GM21360 (cell line): ENCODE data around the gene MAP6.

Experiments used
- ATAC-seq: cut with Tn5 transposase; IDR thresholded peaks from one replicate; pipeline ENCODE4 v1.9.1; 2021; ENCODE audit warnings: mild to moderate bottlenecking, moderate library complexity; ENCODE audit not compliant: unreplicated experiment

MAP6 gene

GRCh38 chr11:75554258-75555022, 114.4 kb downstream of the MAP6 start:
- ATAC-seq = no peak

- ATAC-seq = no peak
These were observed 115.0 kb downstream of the MAP6 start for GRCh38 chr11:75553889-75554257.

- no peak for ATAC-seq
These were observed 115.7 kb downstream of the MAP6 start for GRCh38 chr11:75553182-75553581.

DNA sequence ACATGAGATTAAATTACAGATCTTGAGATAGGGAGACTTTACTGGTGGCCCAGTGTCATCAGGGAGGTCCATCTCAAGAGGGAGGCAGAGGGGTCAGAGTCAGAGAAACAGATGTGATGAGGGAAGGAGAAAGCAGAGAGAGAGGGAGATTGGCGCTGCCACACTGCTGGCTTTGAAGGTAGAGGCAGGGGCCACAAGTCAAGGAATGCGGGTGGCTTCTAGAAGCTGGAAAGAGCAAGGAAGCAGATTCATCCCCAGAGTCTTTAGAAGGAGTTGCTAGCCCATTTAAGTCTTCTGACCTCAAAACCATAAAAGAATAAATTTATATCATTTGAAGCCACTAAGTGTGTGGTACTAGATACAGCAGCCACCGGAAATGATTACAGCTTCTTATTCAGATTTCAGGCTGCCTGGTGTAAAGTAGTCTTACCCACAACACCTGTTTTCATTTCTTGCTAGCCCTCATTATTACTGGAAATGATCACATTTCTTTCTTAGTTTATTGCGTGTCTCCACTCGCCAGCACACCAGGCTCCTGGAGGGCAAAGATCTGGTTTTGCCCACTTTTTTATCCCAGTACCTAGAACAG, 119.4 kb downstream of the MAP6 start:
- no peak for ATAC-seq

DNA sequence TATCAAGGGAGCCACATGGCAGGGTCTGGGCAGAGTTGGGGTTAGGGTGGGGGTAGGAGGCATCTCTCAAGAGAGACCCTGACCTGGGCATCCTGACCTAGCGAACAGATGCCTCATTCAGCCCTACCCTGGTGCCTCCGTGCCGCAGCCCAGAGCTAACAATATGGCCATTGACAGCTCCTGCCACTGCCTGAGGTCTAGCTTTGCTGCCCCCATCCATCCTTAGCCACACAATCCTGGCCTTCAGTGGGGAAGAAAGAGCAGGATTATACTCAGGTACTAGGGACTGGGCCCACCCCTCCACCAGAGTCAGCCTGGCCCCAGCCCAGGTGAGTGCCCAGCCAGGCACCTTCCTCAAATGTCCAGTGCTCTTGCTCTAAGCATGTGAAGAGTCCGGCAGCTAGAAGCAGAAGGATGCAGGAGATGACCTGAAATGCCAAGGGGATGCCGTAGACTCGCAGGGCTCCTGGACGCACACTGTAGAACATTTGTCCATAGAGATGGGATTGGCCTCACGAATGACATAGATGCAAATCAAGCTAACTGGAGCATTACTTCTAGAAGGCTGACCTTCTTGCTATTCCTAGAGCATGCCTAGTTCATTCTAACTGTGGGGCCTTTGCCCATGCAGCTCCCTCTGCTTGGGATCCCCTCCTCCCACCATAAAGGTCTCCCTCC, 120.1 kb downstream of the MAP6 start:
- no peak for ATAC-seq

DNA sequence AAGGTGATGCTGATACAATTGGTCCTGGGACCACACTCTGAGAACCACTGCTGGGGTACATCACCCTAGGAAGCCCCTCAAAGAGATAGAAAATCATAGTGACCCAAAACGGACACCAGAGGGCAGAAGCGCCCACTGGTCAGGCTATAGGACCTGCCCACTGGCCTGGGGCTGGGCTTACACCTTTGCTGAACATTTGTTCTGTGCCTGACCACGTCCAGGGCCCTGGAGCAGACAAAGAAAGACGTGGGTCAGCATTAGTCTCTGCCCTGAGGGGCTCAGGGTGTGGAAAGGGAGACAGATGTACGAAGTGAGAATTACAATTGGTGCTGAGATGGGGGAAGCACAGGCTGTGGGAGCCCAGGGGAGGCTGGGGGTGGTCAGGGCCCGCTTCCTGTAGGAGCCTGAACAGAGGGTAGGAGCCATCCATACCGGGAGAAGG, 121.2 kb downstream of the MAP6 start:
- ATAC-seq = no peak

- ATAC-seq = no peak
These were observed 121.7 kb downstream of the MAP6 start for GRCh38 chr11:75547177-75547576.

DNA sequence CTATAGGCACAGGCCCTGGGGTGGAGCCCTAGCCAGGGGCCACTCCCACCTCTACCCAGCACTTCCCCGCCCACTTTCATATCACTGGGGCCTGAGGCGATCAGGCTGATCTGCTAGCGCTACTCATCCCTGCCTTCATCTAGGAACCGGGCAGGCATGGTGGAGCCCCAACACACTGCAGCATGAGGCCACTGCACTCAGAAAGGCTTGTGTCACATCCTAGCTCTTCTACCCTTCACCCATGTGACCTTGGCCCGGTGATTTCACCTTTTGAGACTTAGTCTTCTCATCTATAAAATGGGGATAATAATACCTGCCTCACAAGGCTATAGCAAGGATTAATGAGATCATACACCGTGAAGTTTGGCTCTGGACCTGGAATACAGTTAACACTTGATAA, 125.0 kb downstream of the MAP6 start:
- no peak for ATAC-seq

DNA sequence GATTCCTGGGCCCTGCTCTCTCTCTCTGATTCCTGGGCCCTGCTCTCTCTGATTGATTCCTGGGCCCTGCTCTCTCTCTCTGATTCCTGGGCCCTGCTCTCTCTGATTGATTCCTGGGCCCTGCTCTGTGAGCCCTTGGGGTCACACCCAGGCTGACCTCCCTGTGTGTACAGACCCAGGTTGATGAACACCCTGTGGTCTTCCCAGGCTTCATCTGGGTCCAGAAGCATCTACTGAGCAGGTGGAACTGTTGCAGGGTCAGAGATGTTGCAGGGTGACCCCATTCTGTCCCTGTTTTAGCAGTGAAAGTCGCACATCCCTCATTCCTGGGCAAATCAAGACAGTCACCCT, 126.8 kb downstream of the MAP6 start:
- no peak for ATAC-seq

DNA sequence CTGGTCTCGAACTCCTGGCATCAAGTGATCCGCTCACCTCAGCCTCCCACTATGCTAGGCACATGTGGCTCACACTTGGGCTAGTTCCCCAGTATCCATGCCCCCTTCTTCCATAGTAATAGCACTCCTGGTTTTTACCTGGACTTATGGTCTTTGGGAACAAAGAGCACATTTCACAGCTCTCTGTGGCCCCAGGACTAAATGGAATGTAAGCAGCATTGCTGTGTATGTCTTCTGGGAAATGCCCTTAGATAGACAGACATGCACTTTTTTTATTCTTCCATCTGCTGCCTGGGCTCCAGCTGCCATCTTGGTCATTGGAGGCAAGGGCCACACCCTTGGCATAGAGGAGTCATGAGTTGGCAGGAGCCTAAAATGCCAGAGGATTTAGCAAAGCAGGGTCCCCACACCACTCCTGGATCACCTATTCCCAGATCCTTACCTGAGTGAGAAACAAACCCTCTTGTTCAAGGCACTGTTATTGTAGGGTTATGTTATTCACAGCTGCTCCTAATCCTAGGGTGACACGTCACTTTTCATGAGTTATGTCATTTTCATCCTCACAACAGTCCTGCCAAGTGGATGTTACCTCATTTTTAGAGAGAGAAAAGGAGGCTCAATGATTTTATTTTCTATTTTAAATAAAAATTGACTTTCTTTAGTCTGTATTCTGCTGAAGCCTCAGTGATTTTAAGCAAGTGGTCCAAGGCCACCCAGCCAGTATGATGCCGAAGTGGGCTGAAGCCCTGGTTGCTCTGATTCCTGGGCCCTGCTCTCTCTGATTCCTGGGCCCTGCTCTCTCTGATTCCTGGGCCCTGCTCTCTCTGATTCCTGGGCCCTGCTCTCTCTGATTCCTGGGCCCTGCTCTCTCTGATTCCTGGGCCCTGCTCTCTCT, 127.4 kb downstream of the MAP6 start:
- ATAC-seq = no peak

- no peak for ATAC-seq
These were observed 129.1 kb downstream of the MAP6 start for GRCh38 chr11:75539459-75540334.

GRCh38 chr11:75538150-75538942, 130.5 kb downstream of the MAP6 start:
- ATAC-seq = no peak

GRCh38 chr11:75537740-75538139, 131.1 kb downstream of the MAP6 start:
- no peak for ATAC-seq
